ENCODE measurements around the gene RARS2.

DNA sequence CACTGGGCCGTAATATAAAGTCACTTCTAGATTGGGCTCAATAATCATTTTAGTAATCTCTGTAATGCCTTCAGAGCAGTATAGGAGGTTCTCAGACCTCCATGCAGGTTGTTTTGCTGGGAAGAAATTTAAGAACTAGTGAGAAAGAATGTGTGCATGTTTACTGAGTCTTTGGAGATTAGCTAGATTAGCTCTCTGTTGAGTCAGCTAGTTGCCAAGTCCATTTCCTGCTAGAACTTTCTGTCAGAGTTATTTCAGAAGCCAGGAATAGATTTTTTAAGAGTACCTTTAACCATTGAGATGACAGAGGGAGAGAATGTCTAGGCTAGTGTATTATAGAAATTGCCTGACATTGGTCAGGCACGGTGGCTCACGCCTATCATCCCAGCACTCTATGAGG lies 33.5 kb upstream of the RARS2 start:
- TF ChIP-seq, protein P1, sequence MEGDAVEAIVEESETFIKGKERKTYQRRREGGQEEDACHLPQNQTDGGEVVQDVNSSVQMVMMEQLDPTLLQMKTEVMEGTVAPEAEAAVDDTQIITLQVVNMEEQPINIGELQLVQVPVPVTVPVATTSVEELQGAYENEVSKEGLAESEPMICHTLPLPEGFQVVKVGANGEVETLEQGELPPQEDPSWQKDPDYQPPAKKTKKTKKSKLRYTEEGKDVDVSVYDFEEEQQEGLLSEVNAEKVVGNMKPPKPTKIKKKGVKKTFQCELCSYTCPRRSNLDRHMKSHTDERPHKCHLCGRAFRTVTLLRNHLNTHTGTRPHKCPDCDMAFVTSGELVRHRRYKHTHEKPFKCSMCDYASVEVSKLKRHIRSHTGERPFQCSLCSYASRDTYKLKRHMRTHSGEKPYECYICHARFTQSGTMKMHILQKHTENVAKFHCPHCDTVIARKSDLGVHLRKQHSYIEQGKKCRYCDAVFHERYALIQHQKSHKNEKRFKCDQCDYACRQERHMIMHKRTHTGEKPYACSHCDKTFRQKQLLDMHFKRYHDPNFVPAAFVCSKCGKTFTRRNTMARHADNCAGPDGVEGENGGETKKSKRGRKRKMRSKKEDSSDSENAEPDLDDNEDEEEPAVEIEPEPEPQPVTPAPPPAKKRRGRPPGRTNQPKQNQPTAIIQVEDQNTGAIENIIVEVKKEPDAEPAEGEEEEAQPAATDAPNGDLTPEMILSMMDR (conservative IDR thresholded peaks at IDR 0.05; ENCODE audit: low read depth, low read length), result no peak
- no peak for TF ChIP-seq EZH2 (IDR thresholded peaks at IDR 0.05; ENCODE audit: borderline replicate concordance, low read depth, low read length, poor library complexity, severe bottlenecking)
